Astrocyte (in vitro differentiated cells and primary cell): ENCODE results near the gene PTRHD1. TPM values are rescaled to one million over a fixed set of nuclear protein-coding genes. Genes with fewer than 3 reads are reported as not detected.

ENCODE experiments used
- DNase-seq: peaks from one replicate; pipeline ENCODE4 v3.0.0-alpha.2; 2010; ENCODE audit warnings: low read depth
- FAIRE-seq: peaks from 2 replicates; lab custom pipeline; 2011; peaks lifted over from hg19 to GRCh38; lab: Jason Lieb, UNC
- H2AFZ ChIP-seq: 2 replicates; pipeline ENCODE4 v1.6.0; 2012; ENCODE audit warnings: low read depth, low read length, inconsistent platforms
- H3K27ac ChIP-seq: 2 replicates; pipeline ENCODE4 v1.5.1; 2011; ENCODE audit warnings: low read depth, low read length, inconsistent platforms
- H3K27me3 ChIP-seq: 2 replicates; pipeline ENCODE4 v1.6.0; 2011; ENCODE audit warnings: low read length, inconsistent platforms; ENCODE audit not compliant: insufficient read depth
- H3K36me3 ChIP-seq: 2 replicates; pipeline ENCODE4 v1.5.1; 2011; ENCODE audit warnings: low read length, inconsistent platforms; ENCODE audit not compliant: insufficient read depth
- H3K4me1 ChIP-seq: 2 replicates; pipeline ENCODE4 v1.5.1; 2011; ENCODE audit warnings: low read length, inconsistent platforms; ENCODE audit not compliant: insufficient read depth
- H3K4me2 ChIP-seq: 2 replicates; pipeline ENCODE4 v1.6.0; 2012; ENCODE audit warnings: low read length, inconsistent platforms
- H3K4me3 ChIP-seq: 2 replicates; pipeline ENCODE4 v1.5.1; 2011; ENCODE audit warnings: low read depth, mild to moderate bottlenecking, low read length, inconsistent platforms; ENCODE audit not compliant: insufficient read depth
- H3K79me2 ChIP-seq: 2 replicates; pipeline ENCODE4 v1.6.0; 2012; ENCODE audit warnings: mild to moderate bottlenecking, low read length, inconsistent platforms; ENCODE audit not compliant: insufficient read depth
- H3K9ac ChIP-seq: 2 replicates; pipeline ENCODE4 v1.6.0; 2012; ENCODE audit warnings: mild to moderate bottlenecking, low read length, inconsistent platforms
- H3K9me3 ChIP-seq: 2 replicates; pipeline ENCODE4 v1.5.1; 2012; ENCODE audit warnings: low read depth, mild to moderate bottlenecking, low read length, inconsistent platforms; ENCODE audit not compliant: insufficient read depth
- H4K20me1 ChIP-seq: 2 replicates; pipeline ENCODE4 v1.6.0; 2012; ENCODE audit warnings: low read length, inconsistent platforms; ENCODE audit not compliant: insufficient read depth
- H3K27ac Mint-ChIP-seq: one replicate; pipeline ENCODE4 v1.8.0; 2021; ENCODE audit warnings: mild to moderate bottlenecking, mixed read lengths; ENCODE audit not compliant: unreplicated experiment
- H3K27me3 Mint-ChIP-seq: one replicate; pipeline ENCODE4 v1.8.0; 2021; ENCODE audit warnings: low read depth, mixed read lengths; ENCODE audit not compliant: unreplicated experiment
- H3K36me3 Mint-ChIP-seq: one replicate; pipeline ENCODE4 v1.8.0; 2021; ENCODE audit warnings: low read depth, mixed read lengths; ENCODE audit not compliant: unreplicated experiment
- H3K4me1 Mint-ChIP-seq: one replicate; pipeline ENCODE4 v1.8.0; 2021; ENCODE audit warnings: low read depth, mixed read lengths; ENCODE audit not compliant: unreplicated experiment
- H3K4me3 Mint-ChIP-seq: one replicate; pipeline ENCODE4 v1.8.0; 2021; ENCODE audit warnings: mild to moderate bottlenecking, moderate library complexity, mixed read lengths; ENCODE audit not compliant: unreplicated experiment
- H3K9me3 Mint-ChIP-seq: one replicate; pipeline ENCODE4 v1.8.0; 2021; ENCODE audit warnings: mild to moderate bottlenecking, mixed read lengths; ENCODE audit not compliant: unreplicated experiment
- CTCF ChIP-seq: IDR thresholded peaks from 2 replicates; pipeline ENCODE4 v1.5.1; 2011; ENCODE audit warnings: low read depth, mild to moderate bottlenecking, inconsistent platforms, low read length, moderate library complexity; ENCODE audit not compliant: insufficient read depth
- EZH2 ChIP-seq: IDR thresholded peaks from 2 replicates; pipeline ENCODE4 v1.6.1; 2012; ENCODE audit warnings: mild to moderate bottlenecking, low read length, inconsistent platforms; ENCODE audit not compliant: insufficient read depth
- total RNA-seq: library from RNA; stranded (reverse); gene quantifications from 2 replicates; pipeline ENCODE4 v1.2.1, GENCODE V29; 2021

PTRHD1 gene
- total RNA-seq, 1 donor from 2014 or later, result 28.7 TPM

- no peak for TF ChIP-seq EZH2
- no peak for TF ChIP-seq CTCF
- H3K4me3 Mint-ChIP-seq, result no peak overlapping the region
- H3K4me1 Mint-ChIP-seq, result peaks cover 14% of the 10 kb centered on the region
- Histone ChIP-seq H3K9me3 (no peaks in the 10 kb centered on the region), H4K20me1 (peaks cover 5% of the 10 kb centered on the region), H3K27ac (peak overlapping the region; percentile 74), H3K4me1 (peaks cover 18% of the 10 kb centered on the region), H2AFZ (peak overlapping the region; percentile 6), H3K4me3 (peak overlapping the region; percentile 7), H3K27me3 (no peaks in the 10 kb centered on the region), H3K9ac (peak overlapping the region; percentile 42), H3K4me2 (peak overlapping the region; percentile 57), H3K36me3 (peaks cover 35% of the 10 kb centered on the region), H3K79me2 (peaks cover 48% of the 10 kb centered on the region)
- H3K9me3 Mint-ChIP-seq, result no peaks in the 10 kb centered on the region
- no peaks in the 10 kb centered on the region for H3K27me3 Mint-ChIP-seq
- H3K36me3 Mint-ChIP-seq, result peaks cover 17% of the 10 kb centered on the region
- FAIRE-seq (no peak), DNase-seq (no peak)
- H3K27ac Mint-ChIP-seq, result no peak overlapping the region
These were observed 23.2 kb upstream of the PTRHD1 start for GRCh38 chr2:24816404-24816803.

- Histone ChIP-seq H3K4me1 (peaks cover 18% of the 10 kb centered on the region), H3K27ac (no peak overlapping the region), H3K27me3 (no peaks in the 10 kb centered on the region), H3K4me2 (no peak overlapping the region), H4K20me1 (peaks cover 5% of the 10 kb centered on the region), H3K36me3 (peaks cover 30% of the 10 kb centered on the region), H3K9ac (no peak overlapping the region), H3K4me3 (no peak overlapping the region), H3K9me3 (no peaks in the 10 kb centered on the region), H3K79me2 (peaks cover 57% of the 10 kb centered on the region), H2AFZ (no peak overlapping the region)
- no peak for DNase-seq
- peaks cover 7% of the 10 kb centered on the region for H3K36me3 Mint-ChIP-seq
- peaks cover 14% of the 10 kb centered on the region for H3K4me1 Mint-ChIP-seq
- no peak for FAIRE-seq
- H3K4me3 Mint-ChIP-seq, result no peak overlapping the region
- TF ChIP-seq CTCF (no peak), EZH2 (no peak)
- no peaks in the 10 kb centered on the region for H3K9me3 Mint-ChIP-seq
- H3K27ac Mint-ChIP-seq, result no peak overlapping the region
- H3K27me3 Mint-ChIP-seq, result no peaks in the 10 kb centered on the region
These were observed 22.0 kb upstream of the PTRHD1 start for GRCh38 chr2:24815171-24815570.

GRCh38 chr2:24814516-24814915 is 21.3 kb upstream of the PTRHD1 start:
- no peak for TF ChIP-seq CTCF
- TF ChIP-seq EZH2, result no peak
- Histone ChIP-seq H4K20me1 (peaks cover 5% of the 10 kb centered on the region), H3K9ac (no peak overlapping the region), H3K4me1 (peaks cover 21% of the 10 kb centered on the region), H3K27me3 (no peaks in the 10 kb centered on the region), H3K4me2 (no peak overlapping the region), H3K79me2 (peaks cover 64% of the 10 kb centered on the region), H3K36me3 (peaks cover 26% of the 10 kb centered on the region), H3K4me3 (no peak overlapping the region), H2AFZ (no peak overlapping the region), H3K9me3 (no peaks in the 10 kb centered on the region), H3K27ac (no peak overlapping the region)
- no peak for DNase-seq
- no peaks in the 10 kb centered on the region for H3K27me3 Mint-ChIP-seq
- no peak overlapping the region for H3K4me3 Mint-ChIP-seq
- FAIRE-seq, result no peak
- no peak overlapping the region for H3K27ac Mint-ChIP-seq
- peaks cover 7% of the 10 kb centered on the region for H3K36me3 Mint-ChIP-seq
- H3K9me3 Mint-ChIP-seq, result no peaks in the 10 kb centered on the region
- H3K4me1 Mint-ChIP-seq, result peaks cover 14% of the 10 kb centered on the region
